Kidney glomerular epithelial cell (primary cell): Measurements from ENCODE around the gene ENTPD5.

Source experiments
- DNase-seq: peaks from one replicate; lab custom pipeline; 2025; lab: John Stamatoyannopoulos, UW

ENTPD5 gene

GRCh38 chr14:74018586-74019407 lies at the start of gene ENTPD5, which contains the start of gene BBOF1:
TSS of gene ENTPD5 (minus strand) at chr14:74019288. CDS start at chr14:73988102, 31,186 bp downstream.
TSS of gene BBOF1 (plus strand) at chr14:74019349. CDS start at chr14:74019479, 130 bp downstream.
- peak; percentile 79 for DNase-seq

GRCh38 chr14:74065746-74066575 lies 46.9 kb upstream of the ENTPD5 start:
- DNase-seq, result no peak

GRCh38 chr14:74064883-74065282 lies 45.8 kb upstream of the ENTPD5 start:
- no peak for DNase-seq

GRCh38 chr14:74064426-74064825 lies 45.3 kb upstream of the ENTPD5 start:
- DNase-seq, result no peak

- DNase-seq, result no peak
Measured at GRCh38 chr14:74062809-74063150, 43.7 kb upstream of the ENTPD5 start.

- no peak for DNase-seq
Measured at GRCh38 chr14:74049876-74050495, 30.9 kb upstream of the ENTPD5 start.

- DNase-seq, result no peak
Measured at GRCh38 chr14:74048281-74048680, 29.2 kb upstream of the ENTPD5 start.

GRCh38 chr14:74045522-74045921 lies 26.4 kb upstream of the ENTPD5 start:
- DNase-seq, result no peak

- DNase-seq, result no peak
Measured at GRCh38 chr14:74042296-74042695, 23.2 kb upstream of the ENTPD5 start.

- peak; percentile 44 for DNase-seq
Measured at GRCh38 chr14:74038020-74038859, 19.2 kb upstream of the ENTPD5 start.

- DNase-seq, result no peak
Measured at GRCh38 chr14:74035556-74035955, 16.5 kb upstream of the ENTPD5 start.

- DNase-seq, result no peak
Measured at GRCh38 chr14:74034572-74034971, 15.5 kb upstream of the ENTPD5 start.

- no peak for DNase-seq
Measured at GRCh38 chr14:74029136-74029535, 10.0 kb upstream of the ENTPD5 start.

GRCh38 chr14:74022346-74022745 lies 3.3 kb upstream of the ENTPD5 start:
- DNase-seq, result no peak

GRCh38 chr14:74019408-74020137 lies 485 bp upstream of the ENTPD5 start:
- DNase-seq, result no peak

- DNase-seq, result peak; percentile 86
Measured at GRCh38 chr14:74018174-74018585, 908 bp downstream of the ENTPD5 start.

GRCh38 chr14:74015963-74016362 lies 3.1 kb downstream of the ENTPD5 start:
- no peak for DNase-seq

- DNase-seq, result no peak
Measured at GRCh38 chr14:74015176-74015575, 3.9 kb downstream of the ENTPD5 start.

- peak; percentile 15 for DNase-seq
Measured at GRCh38 chr14:74014299-74014698, 4.8 kb downstream of the ENTPD5 start.

- no peak for DNase-seq
Measured at GRCh38 chr14:74008843-74009499, 10.1 kb downstream of the ENTPD5 start.
